Pulmonary artery endothelial cell (primary cell): Measurements from ENCODE around the gene OR8G1. TPM values are rescaled to one million over a fixed set of nuclear protein-coding genes. Genes with fewer than 3 reads are reported as not detected.
"Not testable (repeated sequence)": the region's sequence is repeated elsewhere in the genome, so short reads cannot be mapped to it uniquely, and the experiment has no call there.

Experiments used
- DNase-seq: peaks from one replicate; pipeline ENCODE4 v3.0.0-alpha.2; 2011; ENCODE audit warnings: low read depth, low spot score
- total RNA-seq: library from RNA; depleted of rRNA; stranded (reverse); fragments of >200 nt; gene quantifications from 2 replicates; pipeline ENCODE4 v1.2.3, GENCODE V29; 2014

OR8G1 gene
- total RNA-seq, 1 donor from 2014 or later: not detected

- DNase-seq: no peak
Measured at GRCh38 chr11:124238512-124238911, 2.4 kb upstream of the OR8G1 start.

- not testable (repeated sequence) for DNase-seq
Measured at GRCh38 chr11:124249869-124250268, 9.0 kb downstream of the OR8G1 start.

GRCh38 chr11:124256076-124256475 lies 15.2 kb downstream of the OR8G1 start, which contains the start of gene OR8G5:
OR8G5 (plus strand) TSS chr11:124256376; CDS start chr11:124264932, 8,556 bp downstream.
- no peak for DNase-seq

- DNase-seq: not testable (repeated sequence)
Measured at GRCh38 chr11:124265041-124265440, 24.1 kb downstream of the OR8G1 start.

GRCh38 chr11:124270886-124271285 lies 30.0 kb downstream of the OR8G1 start:
- DNase-seq: not testable (repeated sequence)

GRCh38 chr11:124274000-124274399 lies 33.1 kb downstream of the OR8G1 start:
- no peak for DNase-seq

- DNase-seq: peak; percentile 19
Measured at GRCh38 chr11:124276081-124276480, 35.2 kb downstream of the OR8G1 start.

- no peak for DNase-seq
Measured at GRCh38 chr11:124277207-124277606, 36.3 kb downstream of the OR8G1 start.

- no peak for DNase-seq
Measured at GRCh38 chr11:124277804-124278203, 36.9 kb downstream of the OR8G1 start.

- no peak for DNase-seq
Measured at GRCh38 chr11:124278261-124278660, 37.4 kb downstream of the OR8G1 start.

GRCh38 chr11:124285610-124286344 lies 44.9 kb downstream of the OR8G1 start:
- DNase-seq: peak; percentile 30

- DNase-seq: no peak
Measured at GRCh38 chr11:124294687-124295086, 53.8 kb downstream of the OR8G1 start.

- no peak for DNase-seq
Measured at GRCh38 chr11:124296016-124296415, 55.1 kb downstream of the OR8G1 start.

- DNase-seq: no peak
Measured at GRCh38 chr11:124297921-124298320, 57.0 kb downstream of the OR8G1 start.

- no peak for DNase-seq
Measured at GRCh38 chr11:124301548-124301947, 60.7 kb downstream of the OR8G1 start.

GRCh38 chr11:124302347-124303125 lies 61.6 kb downstream of the OR8G1 start:
- no peak for DNase-seq

Other genes with a start within 250 kb of the OR8G1 start
- not detected in 2 replicates for gene OR10G6, start 245.9 kb upstream of the OR8G1 start, total RNA-seq
- 0.11 TPM in 1 of 2 replicates, not detected in the other for gene OR10G4, start 228.1 kb upstream of the OR8G1 start, total RNA-seq
- gene OR10G9, start 218.1 kb upstream of the OR8G1 start, total RNA-seq: not detected in 2 replicates
- not detected in 2 replicates for gene OR10G8, start 214.3 kb upstream of the OR8G1 start, total RNA-seq
- not detected in 2 replicates for gene OR10G7, start 199.8 kb upstream of the OR8G1 start, total RNA-seq
- 11.5 and 14.7 TPM in 2 replicates for gene VWA5A, start 125.6 kb upstream of the OR8G1 start, total RNA-seq
- not detected in 2 replicates for gene OR10D3, start 57.8 kb upstream of the OR8G1 start, total RNA-seq
- not detected in 2 replicates for gene OR8G5, start 15.3 kb downstream of the OR8G1 start, total RNA-seq
- not detected in 2 replicates for gene OR8D1, start 72.9 kb downstream of the OR8G1 start, total RNA-seq
- gene OR8D2, start 79.1 kb downstream of the OR8G1 start, total RNA-seq: not detected in 2 replicates
- gene OR8B2, start 143.4 kb downstream of the OR8G1 start, total RNA-seq: not detected in 2 replicates
- not detected in 2 replicates for gene OR8B3, start 157.9 kb downstream of the OR8G1 start, total RNA-seq
- not detected in 2 replicates for gene OR8B4, start 183.8 kb downstream of the OR8G1 start, total RNA-seq
- gene OR8B8, start 204.6 kb downstream of the OR8G1 start, total RNA-seq: not detected in 2 replicates